A549 treated with Mapracorat at 1 μM for 4 hours (cell line): ENCODE results near the gene RAX. TPM values are rescaled to one million over a fixed set of nuclear protein-coding genes. Genes with fewer than 3 reads are reported as not detected.

Source experiments
- total RNA-seq: library from RNA; stranded (reverse); fragments of 200-300 nt; extraction: Qiagen RNA extraction; gene quantifications from 5 replicates; pipeline ENCODE4 v1.2.3, GENCODE V29; 2022

Gene RAX
- total RNA-seq: not detected in 5 replicates

GRCh38 chr18:59272891-59273758 lies at the start of gene RAX:
TSS of gene RAX (minus strand) at chr18:59273454. CDS start at chr18:59273206, 248 bp downstream.

GRCh38 chr18:59318460-59319050 lies 45.3 kb upstream of the RAX start, which contains the start of gene CPLX4:
TSS of gene CPLX4 (minus strand) at chr18:59318649. CDS start at chr18:59318462, 187 bp downstream.

GRCh38 chr18:59219672-59220163 lies 53.5 kb downstream of the RAX start, which contains the start of gene GRP:
TSS of gene GRP (plus strand) at chr18:59220158. CDS start at chr18:59220266, 108 bp downstream.

Other genes with a start within 250 kb of the RAX start
- 49.9 to 66.9 TPM (median 58.9 TPM) in 5 replicates for gene SEC11C, start 133.6 kb downstream of the RAX start, total RNA-seq
- gene GRP, start 53.3 kb downstream of the RAX start, total RNA-seq: not detected in 5 replicates
- not detected in 5 replicates for gene CPLX4, start 45.2 kb upstream of the RAX start, total RNA-seq
- gene LMAN1, start 85.8 kb upstream of the RAX start, total RNA-seq: 24.7 to 31.7 TPM (median 30.7 TPM) in 5 replicates